Left ventricle myocardium inferior (tissue), 1 donor: ENCODE data around the gene CLEC16A. TPM values are rescaled to one million over a fixed set of nuclear protein-coding genes. Genes with fewer than 3 reads are reported as not detected.

ENCODE experiments used
- DNase-seq: peaks from one replicate; pipeline ENCODE4 v3.0.0-alpha.2; 2020
- H3K27ac ChIP-seq: fragments of 200-600 bp; replicated peaks from 2 replicates; pipeline ENCODE4 v1.8.0; 2021
- H3K27me3 ChIP-seq: fragments of 200-600 bp; 2 replicates; pipeline ENCODE4 v1.8.0; 2021; ENCODE audit warnings: low read depth
- H3K36me3 ChIP-seq: fragments of 200-600 bp; 2 replicates; pipeline ENCODE4 v1.8.0; 2021
- H3K4me1 ChIP-seq: fragments of 200-600 bp; 2 replicates; pipeline ENCODE4 v1.8.0; 2021
- H3K4me3 ChIP-seq: fragments of 200-600 bp; 2 replicates; pipeline ENCODE4 v1.8.0; 2021; ENCODE audit warnings: mild to moderate bottlenecking, moderate library complexity
- H3K9me3 ChIP-seq: fragments of 200-600 bp; replicated peaks from 2 replicates; pipeline ENCODE4 v1.8.0; 2021
- intact Hi-C: fragments of 100-400 bp; cut with micrococcal nuclease; formaldehyde crosslinking; loops from one replicate; pipeline ENCODE4 v1.11.0; 2022
- total RNA-seq: library from RNA; stranded (reverse); fragmentation: NEBNext Ultra II Directional; extraction: Animal tissue kit (Norgen Biotek cat#: 25700); gene quantifications from one replicate; pipeline ENCODE4 v1.2.1, GENCODE V29; 2021
- TF ChIP-seq, protein P1 (sequence below): fragments of 200-600 bp; IDR thresholded peaks from 2 replicates; pipeline ENCODE4 v1.8.0; 2021; ENCODE audit warnings: antibody characterized with exemption, mild to moderate bottlenecking, borderline replicate concordance
- donor health status: DM: no; HTN: yes; CAD: no; lungs with severe emphysema.

The CLEC16A gene
- total RNA-seq, 1 donor from 2014 or later, result 24.6 TPM

DNA sequence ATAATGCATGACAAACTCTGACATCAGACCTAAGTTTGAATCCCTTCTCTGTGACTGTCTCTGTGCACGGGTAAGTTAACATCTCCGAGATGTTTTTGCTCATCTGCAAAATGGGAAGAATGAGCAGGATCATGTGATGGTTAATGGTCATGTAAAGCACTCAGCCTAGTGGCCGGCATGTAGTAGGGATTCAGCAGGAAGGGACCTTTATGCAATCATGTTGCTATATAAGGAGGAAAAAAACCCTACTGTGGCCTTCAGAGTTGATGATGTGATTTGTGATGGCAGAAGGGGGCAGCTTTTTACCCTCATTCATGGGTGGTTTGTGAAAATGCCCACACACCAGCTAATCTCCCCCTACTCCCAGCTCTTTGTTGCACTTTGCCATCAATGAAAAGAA lies 24.1 kb downstream of the CLEC16A start:
- DNase-seq, result no peak
- H3K36me3 ChIP-seq, result peaks cover 33% of the 10 kb centered on the region
- TF ChIP-seq, protein P1, sequence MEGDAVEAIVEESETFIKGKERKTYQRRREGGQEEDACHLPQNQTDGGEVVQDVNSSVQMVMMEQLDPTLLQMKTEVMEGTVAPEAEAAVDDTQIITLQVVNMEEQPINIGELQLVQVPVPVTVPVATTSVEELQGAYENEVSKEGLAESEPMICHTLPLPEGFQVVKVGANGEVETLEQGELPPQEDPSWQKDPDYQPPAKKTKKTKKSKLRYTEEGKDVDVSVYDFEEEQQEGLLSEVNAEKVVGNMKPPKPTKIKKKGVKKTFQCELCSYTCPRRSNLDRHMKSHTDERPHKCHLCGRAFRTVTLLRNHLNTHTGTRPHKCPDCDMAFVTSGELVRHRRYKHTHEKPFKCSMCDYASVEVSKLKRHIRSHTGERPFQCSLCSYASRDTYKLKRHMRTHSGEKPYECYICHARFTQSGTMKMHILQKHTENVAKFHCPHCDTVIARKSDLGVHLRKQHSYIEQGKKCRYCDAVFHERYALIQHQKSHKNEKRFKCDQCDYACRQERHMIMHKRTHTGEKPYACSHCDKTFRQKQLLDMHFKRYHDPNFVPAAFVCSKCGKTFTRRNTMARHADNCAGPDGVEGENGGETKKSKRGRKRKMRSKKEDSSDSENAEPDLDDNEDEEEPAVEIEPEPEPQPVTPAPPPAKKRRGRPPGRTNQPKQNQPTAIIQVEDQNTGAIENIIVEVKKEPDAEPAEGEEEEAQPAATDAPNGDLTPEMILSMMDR, result no peak
- intact Hi-C loops, result no loop called here
- no peaks in the 10 kb centered on the region for H3K27me3 ChIP-seq
- no peaks in the 10 kb centered on the region for H3K9me3 ChIP-seq
- no peak overlapping the region for H3K4me3 ChIP-seq
- H3K27ac ChIP-seq, result peak overlapping the region; percentile 60
- H3K4me1 ChIP-seq, result peaks cover 34% of the 10 kb centered on the region

DNA sequence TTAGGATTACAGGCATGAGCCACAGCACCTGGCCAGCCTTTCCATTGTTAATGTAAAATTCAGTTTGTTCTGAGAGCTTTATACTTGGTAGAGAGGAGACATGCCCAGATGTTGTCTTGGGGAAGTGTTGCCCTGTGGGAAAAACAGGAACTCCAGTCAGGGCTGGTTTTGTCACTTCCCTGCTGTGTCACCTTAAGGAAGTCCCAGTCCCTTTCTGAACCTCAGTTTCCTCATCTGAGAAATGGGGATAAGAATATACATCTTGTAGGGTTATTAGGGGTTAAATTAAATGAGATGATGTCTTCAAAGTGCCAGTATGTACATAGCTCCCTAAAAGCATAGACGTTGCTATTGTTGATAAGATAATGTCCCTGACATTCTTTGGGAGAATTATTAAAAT lies 25.3 kb downstream of the CLEC16A start:
- TF ChIP-seq, protein P1, result no peak
- no peak for DNase-seq
- intact Hi-C loops, result loop anchor here (5.0 to 10.0 kb wide), 2 partner anchors 288 to 385 kb away; partner anchors contain the start of gene SOCS1
- Histone ChIP-seq H3K4me3 (no peak overlapping the region), H3K9me3 (no peaks in the 10 kb centered on the region), H3K4me1 (peaks cover 28% of the 10 kb centered on the region), H3K36me3 (peaks cover 37% of the 10 kb centered on the region), H3K27me3 (no peaks in the 10 kb centered on the region), H3K27ac (no peak overlapping the region)

DNA sequence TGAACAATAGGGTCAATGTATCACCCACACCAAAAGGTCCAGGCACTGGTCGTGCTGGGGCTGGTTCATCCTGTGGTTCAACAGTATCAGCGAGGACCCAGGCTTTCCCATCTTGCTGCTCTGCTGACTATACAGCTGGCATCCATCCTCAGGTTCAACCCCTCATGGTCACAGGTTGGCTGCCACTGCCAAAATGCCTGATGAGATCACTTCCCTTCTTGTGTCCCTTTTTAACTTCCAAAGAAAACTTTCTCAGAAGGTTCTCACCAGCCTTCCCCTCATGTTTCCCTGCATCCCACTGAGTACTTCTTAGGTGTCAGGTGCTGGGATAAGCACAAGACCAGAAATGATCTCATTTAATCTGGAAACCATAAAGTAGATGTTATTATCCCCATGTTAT lies 25.7 kb downstream of the CLEC16A start:
- intact Hi-C loops, result loop anchor here (5.0 to 10.0 kb wide), 2 partner anchors 287 to 385 kb away; partner anchors contain the start of gene SOCS1
- Histone ChIP-seq H3K9me3 (no peaks in the 10 kb centered on the region), H3K36me3 (peaks cover 41% of the 10 kb centered on the region), H3K4me3 (no peak overlapping the region), H3K4me1 (peaks cover 28% of the 10 kb centered on the region), H3K27ac (no peak overlapping the region), H3K27me3 (no peaks in the 10 kb centered on the region)
- DNase-seq, result no peak
- TF ChIP-seq, protein P1, result no peak

DNA sequence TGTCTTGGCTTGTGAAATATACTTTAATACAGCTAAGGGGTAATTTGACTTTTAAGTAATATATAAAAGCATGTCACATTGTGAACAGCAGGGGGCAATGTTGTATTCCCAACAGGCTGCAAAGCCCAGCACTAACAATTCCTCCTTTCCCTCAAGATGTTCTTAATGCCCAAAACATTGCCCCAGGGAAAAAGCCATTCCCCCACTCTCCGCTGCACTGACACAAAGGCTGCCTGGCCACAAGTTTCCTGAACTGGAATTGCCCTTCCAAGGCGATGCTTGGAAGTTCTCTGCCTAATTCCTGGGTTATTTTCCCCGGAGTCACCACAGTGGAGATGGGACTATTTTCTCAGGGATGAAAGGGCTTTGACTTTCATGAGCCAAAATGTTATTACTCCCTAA lies 27.2 kb downstream of the CLEC16A start:
- no peaks in the 10 kb centered on the region for H3K27me3 ChIP-seq
- H3K4me1 ChIP-seq, result peaks cover 28% of the 10 kb centered on the region
- no peaks in the 10 kb centered on the region for H3K9me3 ChIP-seq
- H3K36me3 ChIP-seq, result peaks cover 47% of the 10 kb centered on the region
- DNase-seq, result no peak
- no peak overlapping the region for H3K4me3 ChIP-seq
- intact Hi-C loops, result loop anchor here (5.0 to 10.0 kb wide), 2 partner anchors 286 to 383 kb away; partner anchors contain the start of gene SOCS1
- TF ChIP-seq, protein P1, result peak; percentile 84
- no peak overlapping the region for H3K27ac ChIP-seq

DNA sequence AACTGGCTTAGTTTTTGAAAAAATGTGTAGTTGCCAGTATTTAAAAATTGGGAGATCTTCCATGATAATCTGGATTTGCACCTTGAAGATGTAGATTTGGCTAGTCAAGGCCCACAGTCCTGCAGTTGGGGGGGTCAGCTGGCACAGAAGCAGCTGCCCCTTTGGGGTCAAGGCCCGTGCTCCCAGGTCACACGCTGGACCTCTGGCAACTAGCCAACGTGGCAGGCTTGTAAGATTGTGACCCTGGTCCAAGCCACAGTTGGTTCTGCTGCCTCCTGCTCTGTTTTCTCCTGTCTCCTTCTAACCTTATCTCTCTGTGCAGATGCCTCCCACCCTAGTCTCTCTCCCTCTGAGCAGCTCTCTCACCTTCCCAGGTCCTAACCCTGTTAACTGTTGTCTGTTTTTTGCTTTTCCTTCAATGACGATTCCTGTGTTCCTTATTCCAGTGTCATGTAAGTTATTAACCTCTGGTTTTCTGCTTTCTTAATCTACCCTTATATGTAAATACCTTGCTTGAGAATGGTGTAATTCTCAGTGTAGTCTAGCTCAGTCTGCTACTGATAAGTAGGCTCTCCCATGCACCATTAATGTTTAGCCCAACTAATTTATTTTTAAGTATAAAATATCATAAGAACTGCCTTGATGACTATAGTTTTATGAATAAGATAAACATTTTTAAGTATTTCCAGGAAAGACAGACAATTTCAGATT lies 27.9 kb downstream of the CLEC16A start:
- Histone ChIP-seq H3K27me3 (no peaks in the 10 kb centered on the region), H3K9me3 (no peaks in the 10 kb centered on the region), H3K27ac (no peak overlapping the region), H3K4me1 (peaks cover 28% of the 10 kb centered on the region), H3K36me3 (peaks cover 54% of the 10 kb centered on the region), H3K4me3 (no peak overlapping the region)
- intact Hi-C loops, result loop anchor here (5.0 to 10.0 kb wide), 2 partner anchors 285 to 383 kb away; partner anchors contain the start of gene SOCS1
- DNase-seq, result no peak
- TF ChIP-seq, protein P1, result no peak
